GM19238 (cell line): ENCODE data around the gene CAPN9.
"Not testable (repeated sequence)": the region's sequence is repeated elsewhere in the genome, so short reads cannot be mapped to it uniquely, and the experiment has no call there.

Source experiments
- DNase-seq: peaks from one replicate; pipeline ENCODE4 v3.0.0; 2011; ENCODE audit warnings: low spot score; ENCODE audit not compliant: insufficient read length

Gene CAPN9

GRCh38 chr1:230823931-230824381 lies 76.8 kb downstream of the CAPN9 start:
- no peak for DNase-seq

GRCh38 chr1:230824551-230824918 lies 77.3 kb downstream of the CAPN9 start:
- DNase-seq, result no peak

- DNase-seq, result no peak
Measured at GRCh38 chr1:230824919-230825721, 77.9 kb downstream of the CAPN9 start.

DNA sequence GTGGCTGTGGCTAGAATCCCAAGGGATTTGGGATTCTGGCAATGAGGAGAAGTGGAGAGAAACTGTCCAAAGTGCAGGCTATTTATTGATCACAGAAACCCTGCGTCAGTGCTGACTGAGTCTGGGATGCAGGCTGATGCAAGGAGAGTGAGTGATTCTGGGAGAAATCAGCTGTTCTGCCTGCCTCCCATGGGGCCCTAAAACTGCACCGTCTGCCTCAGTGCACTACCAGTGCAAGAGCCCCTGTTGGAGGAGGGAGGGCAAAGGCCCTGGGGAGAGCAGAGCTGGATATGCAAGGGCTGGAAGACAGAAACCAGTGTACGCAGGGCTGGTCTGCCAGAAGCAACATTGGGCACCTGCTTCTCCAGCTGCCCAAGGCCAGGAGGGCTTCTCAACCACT lies 78.6 kb downstream of the CAPN9 start:
- DNase-seq, result no peak

- DNase-seq, result no peak
Measured at GRCh38 chr1:230826166-230826875, 79.1 kb downstream of the CAPN9 start.

DNA sequence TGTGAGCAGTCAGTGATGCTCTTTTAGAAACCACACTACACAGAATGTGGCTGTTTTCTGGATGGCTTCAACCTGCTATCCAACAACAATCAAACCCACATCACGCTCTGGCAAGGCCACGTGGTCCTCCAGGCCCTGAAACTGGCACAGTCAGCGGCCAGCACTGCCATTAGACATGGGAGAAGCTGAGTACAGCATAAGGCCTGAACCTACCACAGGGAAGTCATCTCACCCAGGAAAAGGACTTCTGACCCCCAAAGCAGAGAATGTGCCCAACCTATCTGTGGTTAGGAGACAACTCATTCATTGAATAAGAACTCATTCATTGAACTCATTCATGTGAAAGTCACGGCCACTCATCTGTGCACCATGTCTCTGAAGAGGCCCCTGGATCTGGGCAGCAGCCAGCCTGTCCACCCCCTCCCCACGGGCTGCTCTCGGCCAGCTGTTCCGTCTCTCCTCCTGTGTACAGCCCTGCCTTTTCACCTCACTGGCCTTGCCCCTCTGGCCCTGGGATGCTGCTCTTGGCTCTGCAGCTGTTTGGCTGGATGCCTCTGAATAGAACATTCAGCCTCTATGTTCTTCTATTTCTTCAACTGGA lies 80.0 kb downstream of the CAPN9 start:
- DNase-seq, result no peak

- DNase-seq, result no peak
Measured at GRCh38 chr1:230827801-230828200, 80.6 kb downstream of the CAPN9 start.

- DNase-seq, result no peak
Measured at GRCh38 chr1:230828421-230828820, 81.2 kb downstream of the CAPN9 start.

DNA sequence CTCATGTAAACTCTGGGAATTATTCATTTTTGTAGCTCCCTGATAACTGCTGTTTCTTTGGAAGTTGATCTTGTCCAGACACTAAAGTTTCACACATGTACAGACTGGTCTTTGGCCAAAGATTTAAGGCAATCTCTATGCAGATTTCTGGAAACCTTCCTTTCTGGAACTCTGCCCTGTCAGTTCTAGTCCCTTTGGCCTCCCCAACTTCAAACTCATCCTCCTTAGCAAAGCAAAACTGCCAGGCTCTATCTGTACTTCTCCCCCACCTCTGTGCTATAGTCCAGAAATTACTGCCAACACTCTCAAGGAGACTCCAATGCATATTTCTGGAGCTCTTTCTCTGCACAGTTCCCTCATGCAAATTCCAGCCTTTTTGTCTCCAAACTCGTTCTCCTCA lies 84.6 kb downstream of the CAPN9 start:
- DNase-seq, result no peak

- DNase-seq, result no peak
Measured at GRCh38 chr1:230832476-230832875, 85.3 kb downstream of the CAPN9 start.

DNA sequence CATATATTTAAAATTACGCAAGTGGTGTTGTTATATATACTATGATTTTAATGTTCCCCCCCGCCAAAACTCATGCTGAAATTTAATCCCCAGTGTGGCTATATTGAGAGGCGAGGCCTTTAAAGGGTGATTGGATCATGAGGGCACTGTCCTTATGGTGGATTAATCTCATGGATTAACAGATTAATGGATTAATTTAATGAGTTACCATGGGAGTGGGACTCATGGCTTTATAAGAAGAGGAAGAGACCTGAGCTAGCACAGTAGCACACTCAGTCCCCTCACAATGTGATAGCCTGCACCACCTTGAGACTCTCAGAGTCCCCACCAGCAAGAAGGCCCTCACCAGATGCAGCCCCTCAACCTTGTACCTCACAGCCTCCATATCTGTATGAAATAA lies 86.3 kb downstream of the CAPN9 start:
- no peak for DNase-seq

GRCh38 chr1:230834292-230834691 lies 87.1 kb downstream of the CAPN9 start:
- no peak for DNase-seq

- DNase-seq, result no peak
Measured at GRCh38 chr1:230836347-230836746, 89.2 kb downstream of the CAPN9 start.

DNA sequence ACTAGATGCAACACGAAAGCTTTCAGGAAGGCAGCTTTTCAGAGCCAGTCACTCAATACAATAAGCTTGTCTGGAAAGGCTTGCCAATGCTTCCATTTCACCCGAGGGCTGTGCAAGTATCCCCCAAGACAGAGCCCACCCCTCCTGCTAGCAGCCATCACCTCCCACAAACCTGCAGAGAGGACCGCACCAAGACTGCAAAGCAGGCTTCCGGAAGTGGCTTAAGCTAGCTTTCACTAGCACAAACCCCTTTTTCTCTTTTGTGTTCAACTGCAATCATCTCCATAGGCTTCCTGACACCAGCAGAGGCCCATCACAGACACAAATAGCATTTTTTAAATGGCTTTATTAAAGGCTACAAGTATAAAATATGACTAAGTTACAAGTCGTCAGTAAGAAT lies 89.6 kb downstream of the CAPN9 start:
- no peak for DNase-seq

DNA sequence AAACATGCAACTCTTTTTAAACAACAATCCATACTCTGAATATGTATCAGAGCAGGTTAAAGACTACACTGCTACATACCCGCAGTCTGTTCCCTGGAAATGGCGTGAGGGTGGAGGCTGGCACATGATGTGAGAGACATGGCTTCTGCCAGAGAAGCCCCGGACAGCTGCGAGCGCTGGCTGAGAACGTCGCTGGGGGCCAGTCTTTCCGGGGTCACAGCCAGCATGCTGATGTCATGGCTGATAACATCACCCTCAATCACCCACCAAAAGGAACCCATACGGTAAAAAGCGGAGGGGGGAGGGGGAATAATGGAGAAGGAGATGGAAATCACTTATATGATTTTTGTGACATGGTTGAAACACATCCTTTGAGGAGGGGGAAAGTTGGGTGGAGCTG lies 92.0 kb downstream of the CAPN9 start:
- DNase-seq, result no peak

- no peak for DNase-seq
Measured at GRCh38 chr1:230842801-230843200, 95.6 kb downstream of the CAPN9 start.

DNA sequence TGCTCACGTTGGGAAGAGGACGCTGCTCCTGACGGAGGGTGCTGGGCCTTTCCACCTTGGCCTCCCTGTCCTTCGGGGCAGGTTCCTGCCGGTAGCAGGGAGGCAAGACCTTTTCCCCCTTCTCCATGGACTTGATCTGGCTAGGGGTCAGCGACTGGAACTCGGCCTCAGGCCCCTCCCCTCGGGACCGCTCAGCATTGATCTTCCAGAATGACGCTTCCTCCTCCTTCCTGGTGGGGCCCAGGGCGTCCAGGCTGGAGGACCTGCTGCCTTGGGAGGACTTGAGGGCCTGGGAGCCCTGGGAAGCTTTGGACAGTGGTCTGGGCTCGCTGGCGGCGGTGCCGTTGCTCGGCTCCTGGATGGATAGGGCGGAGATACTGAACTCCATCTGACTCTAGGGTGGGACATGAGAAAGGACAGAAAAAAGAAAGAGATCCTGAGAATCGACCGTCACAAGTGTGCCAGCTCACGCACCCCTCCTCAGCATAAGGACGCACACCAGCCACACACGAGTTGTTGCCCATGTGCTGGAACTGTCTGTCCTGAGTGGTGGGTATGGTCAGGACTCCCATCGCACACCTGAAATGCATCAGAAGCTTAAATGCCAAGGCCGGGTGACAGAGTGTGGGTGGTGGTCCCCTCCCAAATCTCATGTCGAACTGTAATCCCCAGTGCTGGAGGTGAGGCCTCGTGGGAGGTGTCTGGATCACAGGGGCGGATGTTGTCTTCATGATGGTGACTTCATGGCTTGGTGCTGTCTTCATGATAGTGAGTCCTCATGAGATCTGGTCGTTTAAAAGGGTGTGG lies 96.5 kb downstream of the CAPN9 start:
- DNase-seq, result no peak

DNA sequence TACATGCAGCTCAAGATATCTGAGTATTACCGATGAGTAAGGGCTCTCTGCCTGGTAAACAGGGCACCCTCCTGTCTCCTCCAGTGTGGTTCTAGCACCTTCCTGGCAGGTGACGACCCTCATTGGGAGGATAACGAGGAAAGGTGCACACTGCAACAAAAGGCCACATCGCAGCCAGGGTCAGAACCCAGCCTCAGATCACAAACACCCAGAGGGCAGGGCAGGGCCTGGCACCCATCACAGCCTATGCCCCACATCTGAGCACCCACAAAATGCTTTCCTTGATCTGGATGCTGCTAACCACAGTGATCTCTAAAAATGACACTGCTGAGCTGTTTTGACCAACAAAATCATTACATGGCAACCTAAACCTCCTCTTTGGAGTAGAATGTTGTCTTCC lies 97.4 kb downstream of the CAPN9 start:
- DNase-seq, result no peak

GRCh38 chr1:230845184-230845583 lies 98.0 kb downstream of the CAPN9 start:
- DNase-seq, result not testable (repeated sequence)

GRCh38 chr1:230848235-230848634 lies 101.0 kb downstream of the CAPN9 start:
- DNase-seq, result no peak

GRCh38 chr1:230849451-230850224 lies 102.5 kb downstream of the CAPN9 start:
- DNase-seq, result no peak
